ENCODE data around the gene DCST2.

DNA sequence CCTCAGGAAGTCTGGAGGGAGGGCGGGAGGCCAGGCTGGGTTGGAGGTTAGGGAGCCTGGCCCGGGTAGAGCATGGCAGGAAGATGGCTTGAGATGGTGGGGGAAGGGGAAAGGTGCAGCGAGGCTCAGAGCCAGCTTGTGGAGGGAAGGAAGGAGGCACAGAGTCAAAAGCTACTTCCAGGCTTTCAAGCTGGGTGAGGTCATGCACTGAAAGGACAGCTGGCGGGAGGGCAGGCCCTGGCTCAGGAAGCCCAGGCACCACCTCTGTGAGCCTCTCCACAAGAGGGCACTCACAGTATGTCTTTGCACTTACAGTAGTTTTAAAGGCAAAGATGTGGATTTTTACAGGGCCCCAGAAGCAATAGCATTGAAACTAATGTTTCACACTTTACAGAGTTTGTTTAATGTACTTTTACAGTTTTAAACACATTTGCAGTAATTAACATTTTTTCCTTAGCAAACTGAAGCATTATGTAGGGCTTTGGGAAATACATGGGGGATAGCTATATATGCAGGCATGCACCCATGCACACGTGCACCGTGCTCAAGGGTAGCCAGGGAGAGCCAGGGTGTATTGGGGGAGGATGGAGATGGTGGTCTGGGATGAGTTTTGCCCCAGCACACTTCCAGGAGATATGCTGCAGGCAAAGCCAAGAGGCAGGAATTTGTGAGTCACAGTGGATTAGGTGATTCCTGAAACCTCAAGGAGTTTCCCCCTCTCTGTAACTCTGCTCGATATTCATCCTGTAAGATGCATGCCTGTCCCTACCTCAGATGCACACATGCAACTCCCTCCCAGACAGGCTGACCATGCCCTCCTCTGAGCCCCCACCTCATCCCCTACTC, 11.5 kb upstream of the DCST2 start:
- TF ChIP-seq GATA2 (IDR thresholded peaks at IDR 0.05; ENCODE audit: low read depth, low read length) (no peak), GATA3 (IDR thresholded peaks at IDR 0.05; ENCODE audit: low read depth, low read length) (no peak)

All from SH-SY5Y (cell line).